ENCODE data around the gene SLC22A16.

DNA sequence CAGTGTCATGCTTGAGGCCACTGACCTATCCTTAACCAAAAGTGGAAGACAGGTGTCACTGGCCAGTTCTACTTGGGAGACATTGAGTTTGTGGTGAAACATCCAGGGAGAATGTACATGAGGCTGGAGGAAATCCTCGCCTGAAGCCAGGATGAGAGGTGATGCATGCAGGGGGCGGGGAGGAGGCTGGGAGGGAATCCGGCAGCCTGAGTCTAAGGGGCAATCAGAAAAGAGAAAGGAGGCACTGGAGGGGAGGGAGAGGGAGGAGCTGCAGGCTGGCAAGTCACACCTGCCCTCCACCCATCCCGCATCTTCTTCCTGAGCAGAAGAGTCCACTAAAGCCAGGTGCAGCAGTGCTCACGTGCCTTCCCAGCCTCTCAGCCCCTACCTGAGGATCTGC lies 46.2 kb downstream of the SLC22A16 start:
- TF ChIP-seq, protein P1, sequence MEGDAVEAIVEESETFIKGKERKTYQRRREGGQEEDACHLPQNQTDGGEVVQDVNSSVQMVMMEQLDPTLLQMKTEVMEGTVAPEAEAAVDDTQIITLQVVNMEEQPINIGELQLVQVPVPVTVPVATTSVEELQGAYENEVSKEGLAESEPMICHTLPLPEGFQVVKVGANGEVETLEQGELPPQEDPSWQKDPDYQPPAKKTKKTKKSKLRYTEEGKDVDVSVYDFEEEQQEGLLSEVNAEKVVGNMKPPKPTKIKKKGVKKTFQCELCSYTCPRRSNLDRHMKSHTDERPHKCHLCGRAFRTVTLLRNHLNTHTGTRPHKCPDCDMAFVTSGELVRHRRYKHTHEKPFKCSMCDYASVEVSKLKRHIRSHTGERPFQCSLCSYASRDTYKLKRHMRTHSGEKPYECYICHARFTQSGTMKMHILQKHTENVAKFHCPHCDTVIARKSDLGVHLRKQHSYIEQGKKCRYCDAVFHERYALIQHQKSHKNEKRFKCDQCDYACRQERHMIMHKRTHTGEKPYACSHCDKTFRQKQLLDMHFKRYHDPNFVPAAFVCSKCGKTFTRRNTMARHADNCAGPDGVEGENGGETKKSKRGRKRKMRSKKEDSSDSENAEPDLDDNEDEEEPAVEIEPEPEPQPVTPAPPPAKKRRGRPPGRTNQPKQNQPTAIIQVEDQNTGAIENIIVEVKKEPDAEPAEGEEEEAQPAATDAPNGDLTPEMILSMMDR (IDR thresholded peaks at IDR 0.05): no peak
- TF ChIP-seq EP300 (IDR thresholded peaks at IDR 0.05) (no peak), POLR2A (IDR thresholded peaks at IDR 0.05) (no peak)

All from tibial nerve (tissue), 4 donors.